ENCODE measurements around the gene NAV2.

DNA sequence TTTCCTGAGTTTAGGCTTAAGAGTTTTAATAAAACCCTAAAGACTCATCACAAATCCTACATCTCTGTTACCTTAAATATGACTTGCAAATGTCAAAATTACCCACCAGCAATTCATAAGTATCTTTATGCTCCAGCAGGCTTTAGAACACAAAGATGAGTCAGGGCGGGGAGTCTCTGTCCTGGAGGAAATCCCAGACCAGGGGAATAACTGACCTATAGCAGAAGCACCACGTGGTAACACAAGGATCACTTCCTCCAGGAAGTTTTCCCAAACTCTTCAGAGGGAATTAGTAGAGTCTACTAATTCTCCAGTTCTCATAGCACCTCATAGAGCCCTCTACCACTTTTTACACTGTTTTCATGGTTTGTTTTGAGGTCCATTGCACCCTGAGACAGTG, 217.0 kb downstream of the NAV2 start:
- TF ChIP-seq EZH2 (IDR thresholded peaks at IDR 0.05; ENCODE audit: low read length), result no peak
- TF ChIP-seq, protein P1, sequence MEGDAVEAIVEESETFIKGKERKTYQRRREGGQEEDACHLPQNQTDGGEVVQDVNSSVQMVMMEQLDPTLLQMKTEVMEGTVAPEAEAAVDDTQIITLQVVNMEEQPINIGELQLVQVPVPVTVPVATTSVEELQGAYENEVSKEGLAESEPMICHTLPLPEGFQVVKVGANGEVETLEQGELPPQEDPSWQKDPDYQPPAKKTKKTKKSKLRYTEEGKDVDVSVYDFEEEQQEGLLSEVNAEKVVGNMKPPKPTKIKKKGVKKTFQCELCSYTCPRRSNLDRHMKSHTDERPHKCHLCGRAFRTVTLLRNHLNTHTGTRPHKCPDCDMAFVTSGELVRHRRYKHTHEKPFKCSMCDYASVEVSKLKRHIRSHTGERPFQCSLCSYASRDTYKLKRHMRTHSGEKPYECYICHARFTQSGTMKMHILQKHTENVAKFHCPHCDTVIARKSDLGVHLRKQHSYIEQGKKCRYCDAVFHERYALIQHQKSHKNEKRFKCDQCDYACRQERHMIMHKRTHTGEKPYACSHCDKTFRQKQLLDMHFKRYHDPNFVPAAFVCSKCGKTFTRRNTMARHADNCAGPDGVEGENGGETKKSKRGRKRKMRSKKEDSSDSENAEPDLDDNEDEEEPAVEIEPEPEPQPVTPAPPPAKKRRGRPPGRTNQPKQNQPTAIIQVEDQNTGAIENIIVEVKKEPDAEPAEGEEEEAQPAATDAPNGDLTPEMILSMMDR (optimal IDR thresholded peaks at IDR 0.05 in 1 of 3, IDR thresholded peaks at IDR 0.05 in 1 of 3, conservative IDR thresholded peaks at IDR 0.05 in 1 of 3; ENCODE audit: extremely low read depth in 1 of 3, insufficient read depth in 2 of 3, low read length in 3 of 3), result no peak
